Activated T-cell treated with anti-CD3 and anti-CD28 coated beads for 24 hours (primary cell): ENCODE results near the gene ACAD10.
"Not testable (repeated sequence)": the region's sequence is repeated elsewhere in the genome, so short reads cannot be mapped to it uniquely, and the experiment has no call there.

ENCODE experiments used
- DNase-seq: peaks from one replicate; pipeline ENCODE4 v3.0.0-alpha.2; 2020; ENCODE audit warnings: low read depth

ACAD10 gene

GRCh38 chr12:111753144-111753881 is 67.5 kb downstream of the ACAD10 start:
- DNase-seq = no peak

GRCh38 chr12:111754671-111755070 is 68.8 kb downstream of the ACAD10 start:
- DNase-seq = no peak

- DNase-seq = no peak
Observed at GRCh38 chr12:111756196-111756595, 70.3 kb downstream of the ACAD10 start.

GRCh38 chr12:111756681-111757080 is 70.8 kb downstream of the ACAD10 start:
- no peak for DNase-seq

- DNase-seq = no peak
Observed at GRCh38 chr12:111757361-111758119, 71.7 kb downstream of the ACAD10 start.

GRCh38 chr12:111758120-111758561 is 72.3 kb downstream of the ACAD10 start:
- DNase-seq = no peak

GRCh38 chr12:111759271-111759670 is 73.4 kb downstream of the ACAD10 start:
- DNase-seq = no peak

- DNase-seq = no peak
Observed at GRCh38 chr12:111759991-111760390, 74.1 kb downstream of the ACAD10 start.

- DNase-seq = no peak
Observed at GRCh38 chr12:111761099-111761498, 75.2 kb downstream of the ACAD10 start.

- DNase-seq = no peak
Observed at GRCh38 chr12:111761706-111762105, 75.9 kb downstream of the ACAD10 start.

- DNase-seq = not testable (repeated sequence)
Observed at GRCh38 chr12:111763552-111763951, 77.7 kb downstream of the ACAD10 start.

GRCh38 chr12:111764120-111764821 is 78.4 kb downstream of the ACAD10 start:
- no peak for DNase-seq

- DNase-seq = no peak
Observed at GRCh38 chr12:111766608-111767361, 80.9 kb downstream of the ACAD10 start, which contains the start of gene ALDH2. Gene ALDH2, plus strand, starts transcription at chr12:111766933. Its CDS starts 50 bp downstream, at chr12:111766983.

- DNase-seq = no peak
Observed at GRCh38 chr12:111767362-111768158, 81.7 kb downstream of the ACAD10 start.

- DNase-seq = no peak
Observed at GRCh38 chr12:111768159-111768895, 82.5 kb downstream of the ACAD10 start.

GRCh38 chr12:111769599-111769998 is 83.7 kb downstream of the ACAD10 start:
- no peak for DNase-seq

GRCh38 chr12:111773801-111774551 is 88.1 kb downstream of the ACAD10 start:
- DNase-seq = no peak

GRCh38 chr12:111775205-111776193 is 89.6 kb downstream of the ACAD10 start:
- DNase-seq = no peak
